Left colon (tissue), 2 donors: ENCODE measurements around the gene AASDHPPT. TPM values are rescaled to one million over a fixed set of nuclear protein-coding genes. Genes with fewer than 3 reads are reported as not detected.
"Not testable (repeated sequence)": the region's sequence is repeated elsewhere in the genome, so short reads cannot be mapped to it uniquely, and the experiment has no call there.

Experiments
- ATAC-seq: fragments of 200-7000 bp; cut with Tn5 transposase; one replicate; pipeline ENCODE4 v1.9.1; 2020; ENCODE audit warnings: mild to moderate bottlenecking, moderate library complexity
- DNase-seq, 2 donors: peaks; one replicate each; pipeline ENCODE4 v3.0.0-alpha.2; 2020
- intact Hi-C, 2 donors: fragments of 100-400 bp; cut with DNase I in 1 of 2; cut with micrococcal nuclease in 1 of 2; formaldehyde crosslinking; loops; one replicate each; pipeline versions ENCODE4 v1.11.2 to v1.14.0; 2022; cut with DNase I, micrococcal nuclease
- long read RNA-seq: library from polyadenylated mRNA; unstranded; transcript quantifications from one replicate; pipeline ENCODE4 v2.0.0, GENCODE V29; 2021
- total RNA-seq, 2 donors: library from RNA; stranded (reverse); fragmentation: NEBNext Ultra II Directional; extraction: Animal tissue kit (Norgen Biotek cat#: 25700); gene quantifications; one replicate each; pipeline ENCODE4 v1.2.1, GENCODE V29; 2021
- donor health status: DM: no; HTN: no; CAD: no.
- donor health status: DM: yes; HTN: yes; CAD: no.

The AASDHPPT gene, protein sequence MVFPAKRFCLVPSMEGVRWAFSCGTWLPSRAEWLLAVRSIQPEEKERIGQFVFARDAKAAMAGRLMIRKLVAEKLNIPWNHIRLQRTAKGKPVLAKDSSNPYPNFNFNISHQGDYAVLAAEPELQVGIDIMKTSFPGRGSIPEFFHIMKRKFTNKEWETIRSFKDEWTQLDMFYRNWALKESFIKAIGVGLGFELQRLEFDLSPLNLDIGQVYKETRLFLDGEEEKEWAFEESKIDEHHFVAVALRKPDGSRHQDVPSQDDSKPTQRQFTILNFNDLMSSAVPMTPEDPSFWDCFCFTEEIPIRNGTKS
- total RNA-seq = 10 to 100 TPM; 15.8 to 17.6 TPM
- long read RNA-seq, transcript AASDHPPT-201 (6 exons, 2,955 nt) = major isoform, 49 of 51 reads
- long read RNA-seq, partial matches to known transcripts = 1 of 51 reads
- long read RNA-seq, other reads (novel, unspliced or antisense) = 0 of 51 reads

GRCh38 chr11:106077609-106078455 is at the start of gene AASDHPPT:
Gene AASDHPPT, plus strand, starts transcription at chr11:106077662. Its CDS starts 49 bp downstream, at chr11:106077711.
- intact Hi-C loops = loop anchor here in 1 of 2 donors (5.0 kb wide), 1 partner anchor 56 kb away; the partner anchor contains the start of gene MSANTD4
- ATAC-seq (peak; percentile 34), DNase-seq (peak in 1 of 2 donors; percentile 21)

DNA sequence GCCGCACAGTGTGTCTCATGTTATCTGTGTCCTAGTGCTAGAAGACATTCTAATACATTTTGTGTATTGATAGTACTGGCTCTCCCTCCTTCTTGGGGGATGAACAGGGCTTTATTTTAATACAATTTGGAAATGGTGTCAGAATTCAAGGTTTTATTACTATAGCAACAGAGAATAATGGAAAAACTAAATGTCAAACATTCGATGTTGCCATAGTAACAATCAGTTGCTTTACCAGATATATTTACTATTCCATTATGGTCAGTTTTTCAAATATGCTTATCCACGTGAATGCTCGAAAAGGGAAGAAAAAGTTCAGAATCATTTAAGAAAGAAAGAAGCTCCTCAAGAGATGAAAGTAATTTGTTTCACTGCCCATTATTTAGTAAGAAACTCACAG is 46.9 kb upstream of the AASDHPPT start:
- ATAC-seq (no peak), DNase-seq (no peak)
- intact Hi-C loops = no loop called here

GRCh38 chr11:106031202-106031810 is 46.2 kb upstream of the AASDHPPT start:
- intact Hi-C loops = no loop called here
- DNase-seq (no peak), ATAC-seq (no peak)

- DNase-seq (no peak), ATAC-seq (no peak)
- intact Hi-C loops = no loop called here
Observed at GRCh38 chr11:106031936-106032335, 45.5 kb upstream of the AASDHPPT start.

DNA sequence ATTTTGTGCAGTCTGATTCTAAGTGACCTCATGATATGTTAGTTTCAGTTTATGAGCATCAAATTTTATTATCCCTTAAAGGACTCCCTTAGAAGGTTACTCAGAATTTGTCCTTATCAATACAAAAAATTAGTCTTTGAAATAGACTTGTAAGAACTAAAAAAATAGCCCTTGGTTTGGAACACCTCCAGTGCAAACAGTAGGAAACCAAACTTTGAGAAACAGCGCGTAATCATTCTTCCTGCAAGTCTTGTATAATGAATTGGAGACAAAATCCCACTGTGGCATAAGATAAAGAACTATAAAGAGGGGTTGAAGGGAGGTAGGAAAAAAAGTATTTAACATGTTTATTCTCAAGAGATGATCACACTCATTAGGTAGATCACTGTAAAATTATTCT is 44.6 kb upstream of the AASDHPPT start:
- no peak for ATAC-seq
- DNase-seq = no peak
- intact Hi-C loops = no loop called here

- no peak for DNase-seq
- no peak for ATAC-seq
- intact Hi-C loops = no loop called here
Observed at GRCh38 chr11:106043540-106043939, 33.9 kb upstream of the AASDHPPT start.

- intact Hi-C loops = no loop called here
- ATAC-seq = no peak
- no peak for DNase-seq
Observed at GRCh38 chr11:106047631-106048030, 29.8 kb upstream of the AASDHPPT start.

DNA sequence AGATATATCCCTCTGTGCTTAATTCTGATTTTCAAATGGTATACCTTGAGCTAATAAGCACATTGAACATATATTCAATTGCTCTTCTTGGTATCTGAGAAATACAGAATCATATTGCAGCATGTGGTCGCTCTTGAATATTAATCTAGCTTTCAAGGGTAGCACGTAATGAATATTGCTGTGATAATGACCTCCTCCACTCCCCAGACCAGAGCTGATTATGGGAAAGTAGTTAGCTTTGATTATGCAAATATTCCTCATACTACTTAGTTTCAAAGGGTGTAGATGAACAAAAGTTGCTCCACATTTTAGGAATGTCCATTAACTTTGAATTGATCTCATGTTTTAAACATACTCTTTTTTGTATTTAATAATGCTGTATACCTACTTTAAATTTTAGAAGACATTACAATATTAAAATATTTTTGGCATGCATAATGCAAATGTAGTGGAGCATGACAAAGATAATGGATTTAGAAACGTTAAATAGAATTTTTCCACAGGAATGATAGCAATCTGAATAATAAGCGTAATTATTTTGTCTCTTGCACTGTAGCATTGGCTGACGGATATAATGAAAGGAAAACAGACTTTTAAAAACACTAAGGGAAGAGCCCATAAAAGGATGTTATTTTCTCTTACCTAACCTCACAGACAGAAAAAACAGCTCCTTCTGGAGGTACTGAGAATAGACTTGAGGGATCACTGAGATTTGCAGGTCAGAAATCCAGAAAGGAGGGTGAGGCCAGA is 27.6 kb upstream of the AASDHPPT start:
- ATAC-seq = no peak
- intact Hi-C loops = no loop called here
- DNase-seq = no peak

DNA sequence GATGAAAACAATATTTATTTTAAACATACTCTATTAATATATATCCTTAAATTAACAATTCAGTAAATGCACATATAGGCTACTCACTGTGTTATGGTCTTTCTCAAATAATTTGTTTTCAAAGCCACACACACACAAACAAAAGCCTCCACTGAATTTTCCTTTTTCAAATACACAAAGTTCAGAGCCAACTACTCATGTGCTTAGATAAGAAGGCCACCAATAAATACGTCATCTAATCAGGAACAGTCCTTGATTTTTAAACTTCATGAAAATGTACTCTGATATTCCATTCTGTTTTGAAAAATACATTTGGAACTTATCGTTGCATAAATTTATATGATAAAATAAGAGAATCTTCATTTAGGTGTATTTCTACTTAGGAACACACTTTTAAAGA is 26.4 kb upstream of the AASDHPPT start:
- ATAC-seq (no peak), DNase-seq (no peak)
- intact Hi-C loops = no loop called here

- intact Hi-C loops, ATAC-seq, DNase-seq: not testable (repeated sequence)
Observed at GRCh38 chr11:106058377-106058776, 19.1 kb upstream of the AASDHPPT start.

- intact Hi-C loops = no loop called here
- ATAC-seq (no peak), DNase-seq (no peak)
Observed at GRCh38 chr11:106059617-106060016, 17.8 kb upstream of the AASDHPPT start.

- ATAC-seq = no peak
- intact Hi-C loops = no loop called here
- DNase-seq = no peak
Observed at GRCh38 chr11:106061249-106061784, 16.1 kb upstream of the AASDHPPT start.

GRCh38 chr11:106061954-106062949 is 15.2 kb upstream of the AASDHPPT start:
- no peak for DNase-seq
- ATAC-seq = no peak
- intact Hi-C loops = no loop called here

DNA sequence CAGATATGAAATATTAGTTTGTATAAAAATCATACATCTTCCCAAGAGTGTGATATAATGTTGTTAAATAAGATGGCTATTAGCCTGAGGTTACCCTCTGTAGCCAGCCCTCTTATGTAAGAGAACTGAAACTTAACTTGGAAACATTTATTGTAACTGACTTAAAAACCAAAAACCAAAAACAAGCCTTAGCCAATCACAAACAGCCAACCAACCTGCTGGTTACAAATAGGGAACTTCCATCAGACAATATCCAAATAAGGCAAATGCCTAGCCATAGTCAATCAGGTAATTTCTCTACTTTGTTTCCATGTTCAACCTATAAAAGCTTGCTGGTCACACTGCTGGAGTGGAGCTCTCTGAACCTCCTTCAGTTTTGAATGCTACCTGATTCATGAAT is 14.5 kb upstream of the AASDHPPT start:
- DNase-seq (no peak), ATAC-seq (no peak)
- intact Hi-C loops = no loop called here

GRCh38 chr11:106070606-106071005 is 6.9 kb upstream of the AASDHPPT start:
- DNase-seq (no peak), ATAC-seq (no peak)
- intact Hi-C loops = no loop called here

- intact Hi-C loops = no loop called here
- DNase-seq (no peak), ATAC-seq (no peak)
Observed at GRCh38 chr11:106072804-106073203, 4.7 kb upstream of the AASDHPPT start.
